ENCODE data around the gene MPND.

DNA sequence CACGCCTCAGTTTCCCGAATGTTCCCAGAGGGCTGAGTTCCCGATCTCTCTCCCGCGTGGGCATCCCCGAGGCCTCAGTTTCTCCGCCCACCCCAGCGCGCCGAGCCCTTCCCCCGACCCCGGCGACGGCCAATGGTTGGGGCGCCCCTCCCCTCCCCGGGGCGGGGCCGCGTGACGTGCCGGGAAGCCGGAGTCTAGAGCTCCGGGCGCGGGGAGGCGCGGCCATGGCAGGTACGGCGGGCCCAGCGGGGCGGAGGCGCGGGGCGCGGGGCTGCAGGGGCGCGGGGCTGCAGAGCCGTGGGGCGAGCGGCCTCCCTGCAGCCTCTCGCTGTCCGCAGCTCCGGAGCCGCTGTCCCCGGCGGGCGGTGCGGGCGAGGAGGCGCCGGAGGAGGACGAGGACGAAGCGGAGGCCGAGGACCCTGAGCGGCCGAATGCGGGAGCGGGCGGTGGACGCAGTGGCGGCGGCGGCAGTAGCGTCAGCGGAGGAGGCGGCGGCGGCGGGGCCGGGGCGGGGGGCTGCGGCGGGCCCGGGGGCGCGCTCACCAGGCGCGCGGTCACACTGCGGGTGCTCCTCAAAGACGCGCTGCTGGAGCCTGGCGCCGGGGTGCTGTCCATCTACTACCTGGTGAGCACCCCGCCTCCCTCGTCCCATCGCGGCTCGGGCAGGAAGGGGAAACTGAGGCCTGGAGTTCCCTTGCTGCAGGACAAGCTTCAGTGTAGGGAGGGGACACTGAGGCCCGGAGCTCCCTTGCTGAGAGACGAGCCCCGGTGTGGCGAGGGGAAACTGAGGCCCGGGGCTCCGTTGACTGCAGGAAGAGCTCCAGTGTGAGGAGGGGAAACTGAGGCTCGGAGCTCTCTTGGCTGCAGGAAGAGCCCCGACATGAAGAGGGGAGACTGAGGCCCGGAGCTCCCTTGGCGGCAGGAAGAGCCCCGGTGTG is at the start of gene MPND:
- TF ChIP-seq, protein P1, sequence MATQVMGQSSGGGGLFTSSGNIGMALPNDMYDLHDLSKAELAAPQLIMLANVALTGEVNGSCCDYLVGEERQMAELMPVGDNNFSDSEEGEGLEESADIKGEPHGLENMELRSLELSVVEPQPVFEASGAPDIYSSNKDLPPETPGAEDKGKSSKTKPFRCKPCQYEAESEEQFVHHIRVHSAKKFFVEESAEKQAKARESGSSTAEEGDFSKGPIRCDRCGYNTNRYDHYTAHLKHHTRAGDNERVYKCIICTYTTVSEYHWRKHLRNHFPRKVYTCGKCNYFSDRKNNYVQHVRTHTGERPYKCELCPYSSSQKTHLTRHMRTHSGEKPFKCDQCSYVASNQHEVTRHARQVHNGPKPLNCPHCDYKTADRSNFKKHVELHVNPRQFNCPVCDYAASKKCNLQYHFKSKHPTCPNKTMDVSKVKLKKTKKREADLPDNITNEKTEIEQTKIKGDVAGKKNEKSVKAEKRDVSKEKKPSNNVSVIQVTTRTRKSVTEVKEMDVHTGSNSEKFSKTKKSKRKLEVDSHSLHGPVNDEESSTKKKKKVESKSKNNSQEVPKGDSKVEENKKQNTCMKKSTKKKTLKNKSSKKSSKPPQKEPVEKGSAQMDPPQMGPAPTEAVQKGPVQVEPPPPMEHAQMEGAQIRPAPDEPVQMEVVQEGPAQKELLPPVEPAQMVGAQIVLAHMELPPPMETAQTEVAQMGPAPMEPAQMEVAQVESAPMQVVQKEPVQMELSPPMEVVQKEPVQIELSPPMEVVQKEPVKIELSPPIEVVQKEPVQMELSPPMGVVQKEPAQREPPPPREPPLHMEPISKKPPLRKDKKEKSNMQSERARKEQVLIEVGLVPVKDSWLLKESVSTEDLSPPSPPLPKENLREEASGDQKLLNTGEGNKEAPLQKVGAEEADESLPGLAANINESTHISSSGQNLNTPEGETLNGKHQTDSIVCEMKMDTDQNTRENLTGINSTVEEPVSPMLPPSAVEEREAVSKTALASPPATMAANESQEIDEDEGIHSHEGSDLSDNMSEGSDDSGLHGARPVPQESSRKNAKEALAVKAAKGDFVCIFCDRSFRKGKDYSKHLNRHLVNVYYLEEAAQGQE (IDR thresholded peaks at IDR 0.05; ENCODE audit: low read depth, low read length), result no peak
- TF ChIP-seq TARDBP (IDR thresholded peaks at IDR 0.05; ENCODE audit: borderline replicate concordance), result no peak
- TF ChIP-seq, protein P2, sequence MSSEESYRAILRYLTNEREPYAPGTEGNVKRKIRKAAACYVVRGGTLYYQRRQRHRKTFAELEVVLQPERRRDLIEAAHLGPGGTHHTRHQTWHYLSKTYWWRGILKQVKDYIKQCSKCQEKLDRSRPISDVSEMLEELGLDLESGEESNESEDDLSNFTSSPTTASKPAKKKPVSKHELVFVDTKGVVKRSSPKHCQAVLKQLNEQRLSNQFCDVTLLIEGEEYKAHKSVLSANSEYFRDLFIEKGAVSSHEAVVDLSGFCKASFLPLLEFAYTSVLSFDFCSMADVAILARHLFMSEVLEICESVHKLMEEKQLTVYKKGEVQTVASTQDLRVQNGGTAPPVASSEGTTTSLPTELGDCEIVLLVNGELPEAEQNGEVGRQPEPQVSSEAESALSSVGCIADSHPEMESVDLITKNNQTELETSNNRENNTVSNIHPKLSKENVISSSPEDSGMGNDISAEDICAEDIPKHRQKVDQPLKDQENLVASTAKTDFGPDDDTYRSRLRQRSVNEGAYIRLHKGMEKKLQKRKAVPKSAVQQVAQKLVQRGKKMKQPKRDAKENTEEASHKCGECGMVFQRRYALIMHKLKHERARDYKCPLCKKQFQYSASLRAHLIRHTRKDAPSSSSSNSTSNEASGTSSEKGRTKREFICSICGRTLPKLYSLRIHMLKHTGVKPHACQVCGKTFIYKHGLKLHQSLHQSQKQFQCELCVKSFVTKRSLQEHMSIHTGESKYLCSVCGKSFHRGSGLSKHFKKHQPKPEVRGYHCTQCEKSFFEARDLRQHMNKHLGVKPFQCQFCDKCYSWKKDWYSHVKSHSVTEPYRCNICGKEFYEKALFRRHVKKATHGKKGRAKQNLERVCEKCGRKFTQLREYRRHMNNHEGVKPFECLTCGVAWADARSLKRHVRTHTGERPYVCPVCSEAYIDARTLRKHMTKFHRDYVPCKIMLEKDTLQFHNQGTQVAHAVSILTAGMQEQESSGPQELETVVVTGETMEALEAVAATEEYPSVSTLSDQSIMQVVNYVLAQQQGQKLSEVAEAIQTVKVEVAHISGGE (CRISPR knock-in tag; IDR thresholded peaks at IDR 0.05), result no peak
- TF ChIP-seq, protein P3, sequence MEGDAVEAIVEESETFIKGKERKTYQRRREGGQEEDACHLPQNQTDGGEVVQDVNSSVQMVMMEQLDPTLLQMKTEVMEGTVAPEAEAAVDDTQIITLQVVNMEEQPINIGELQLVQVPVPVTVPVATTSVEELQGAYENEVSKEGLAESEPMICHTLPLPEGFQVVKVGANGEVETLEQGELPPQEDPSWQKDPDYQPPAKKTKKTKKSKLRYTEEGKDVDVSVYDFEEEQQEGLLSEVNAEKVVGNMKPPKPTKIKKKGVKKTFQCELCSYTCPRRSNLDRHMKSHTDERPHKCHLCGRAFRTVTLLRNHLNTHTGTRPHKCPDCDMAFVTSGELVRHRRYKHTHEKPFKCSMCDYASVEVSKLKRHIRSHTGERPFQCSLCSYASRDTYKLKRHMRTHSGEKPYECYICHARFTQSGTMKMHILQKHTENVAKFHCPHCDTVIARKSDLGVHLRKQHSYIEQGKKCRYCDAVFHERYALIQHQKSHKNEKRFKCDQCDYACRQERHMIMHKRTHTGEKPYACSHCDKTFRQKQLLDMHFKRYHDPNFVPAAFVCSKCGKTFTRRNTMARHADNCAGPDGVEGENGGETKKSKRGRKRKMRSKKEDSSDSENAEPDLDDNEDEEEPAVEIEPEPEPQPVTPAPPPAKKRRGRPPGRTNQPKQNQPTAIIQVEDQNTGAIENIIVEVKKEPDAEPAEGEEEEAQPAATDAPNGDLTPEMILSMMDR (IDR thresholded peaks at IDR 0.05 in 2 of 3, conservative IDR thresholded peaks at IDR 0.05 in 1 of 3; ENCODE audit: control insufficient read depth in 2 of 3, extremely low read depth in 1 of 3, insufficient read depth in 1 of 3, low read depth in 3 of 3, low read length in 3 of 3), result no peak
- TF ChIP-seq PAX5 (IDR thresholded peaks at IDR 0.05; ENCODE audit: borderline replicate concordance, low read depth, low read length), result peak; percentile 13; the same call in 1 of the 2 replicates
- TF ChIP-seq, protein P4, sequence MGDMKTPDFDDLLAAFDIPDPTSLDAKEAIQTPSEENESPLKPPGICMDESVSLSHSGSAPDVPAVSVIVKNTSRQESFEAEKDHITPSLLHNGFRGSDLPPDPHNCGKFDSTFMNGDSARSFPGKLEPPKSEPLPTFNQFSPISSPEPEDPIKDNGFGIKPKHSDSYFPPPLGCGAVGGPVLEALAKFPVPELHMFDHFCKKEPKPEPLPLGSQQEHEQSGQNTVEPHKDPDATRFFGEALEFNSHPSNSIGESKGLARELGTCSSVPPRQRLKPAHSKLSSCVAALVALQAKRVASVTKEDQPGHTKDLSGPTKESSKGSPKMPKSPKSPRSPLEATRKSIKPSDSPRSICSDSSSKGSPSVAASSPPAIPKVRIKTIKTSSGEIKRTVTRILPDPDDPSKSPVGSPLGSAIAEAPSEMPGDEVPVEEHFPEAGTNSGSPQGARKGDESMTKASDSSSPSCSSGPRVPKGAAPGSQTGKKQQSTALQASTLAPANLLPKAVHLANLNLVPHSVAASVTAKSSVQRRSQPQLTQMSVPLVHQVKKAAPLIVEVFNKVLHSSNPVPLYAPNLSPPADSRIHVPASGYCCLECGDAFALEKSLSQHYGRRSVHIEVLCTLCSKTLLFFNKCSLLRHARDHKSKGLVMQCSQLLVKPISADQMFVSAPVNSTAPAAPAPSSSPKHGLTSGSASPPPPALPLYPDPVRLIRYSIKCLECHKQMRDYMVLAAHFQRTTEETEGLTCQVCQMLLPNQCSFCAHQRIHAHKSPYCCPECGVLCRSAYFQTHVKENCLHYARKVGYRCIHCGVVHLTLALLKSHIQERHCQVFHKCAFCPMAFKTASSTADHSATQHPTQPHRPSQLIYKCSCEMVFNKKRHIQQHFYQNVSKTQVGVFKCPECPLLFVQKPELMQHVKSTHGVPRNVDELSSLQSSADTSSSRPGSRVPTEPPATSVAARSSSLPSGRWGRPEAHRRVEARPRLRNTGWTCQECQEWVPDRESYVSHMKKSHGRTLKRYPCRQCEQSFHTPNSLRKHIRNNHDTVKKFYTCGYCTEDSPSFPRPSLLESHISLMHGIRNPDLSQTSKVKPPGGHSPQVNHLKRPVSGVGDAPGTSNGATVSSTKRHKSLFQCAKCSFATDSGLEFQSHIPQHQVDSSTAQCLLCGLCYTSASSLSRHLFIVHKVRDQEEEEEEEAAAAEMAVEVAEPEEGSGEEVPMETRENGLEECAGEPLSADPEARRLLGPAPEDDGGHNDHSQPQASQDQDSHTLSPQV (IDR thresholded peaks at IDR 0.05), result no peak
- peak; percentile 76 for TF ChIP-seq POLR2A (IDR thresholded peaks at IDR 0.05; ENCODE audit: low read depth, low read length)
- TF ChIP-seq GABPA (IDR thresholded peaks at IDR 0.05; ENCODE audit: low read depth), result no peak
- no peak for TF ChIP-seq RBBP5 (conservative IDR thresholded peaks at IDR 0.05)
- TF ChIP-seq, protein P5, sequence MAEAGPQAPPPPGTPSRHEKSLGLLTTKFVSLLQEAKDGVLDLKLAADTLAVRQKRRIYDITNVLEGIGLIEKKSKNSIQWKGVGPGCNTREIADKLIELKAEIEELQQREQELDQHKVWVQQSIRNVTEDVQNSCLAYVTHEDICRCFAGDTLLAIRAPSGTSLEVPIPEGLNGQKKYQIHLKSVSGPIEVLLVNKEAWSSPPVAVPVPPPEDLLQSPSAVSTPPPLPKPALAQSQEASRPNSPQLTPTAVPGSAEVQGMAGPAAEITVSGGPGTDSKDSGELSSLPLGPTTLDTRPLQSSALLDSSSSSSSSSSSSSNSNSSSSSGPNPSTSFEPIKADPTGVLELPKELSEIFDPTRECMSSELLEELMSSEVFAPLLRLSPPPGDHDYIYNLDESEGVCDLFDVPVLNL (IDR thresholded peaks at IDR 0.05; ENCODE audit: low read depth, low read length), result no peak
- TF ChIP-seq TAF1 (IDR thresholded peaks at IDR 0.05; ENCODE audit: borderline replicate concordance, low read depth, low read length), result no peak
- no peak for TF ChIP-seq ZNF217 (IDR thresholded peaks at IDR 0.05)
- no peak for TF ChIP-seq JUND (IDR thresholded peaks at IDR 0.05; ENCODE audit: low read depth, low read length)

Data from GM12878 (cell line).